ENCODE results near the gene ENO2.
A peak's percentile ranks its signal among the peaks of the same experiment; 100 is the strongest.

Gene ENO2

GRCh38 chr12:6963791-6964413 lies 49.5 kb downstream of the ENO2 start:
- DNase-seq: no peak

- DNase-seq: no peak
Observed at GRCh38 chr12:6964605-6965025, 50.2 kb downstream of the ENO2 start.

- DNase-seq: peak; percentile 65
Observed at GRCh38 chr12:6965026-6965661, 50.8 kb downstream of the ENO2 start.

- no peak for DNase-seq
Observed at GRCh38 chr12:6965714-6966113, 51.3 kb downstream of the ENO2 start.

- DNase-seq: no peak
Observed at GRCh38 chr12:6966351-6966750, 52.0 kb downstream of the ENO2 start.

GRCh38 chr12:6967651-6968100 lies 53.3 kb downstream of the ENO2 start:
- no peak for DNase-seq

GRCh38 chr12:6968426-6968825 lies 54.0 kb downstream of the ENO2 start:
- DNase-seq: no peak

- DNase-seq: no peak
Observed at GRCh38 chr12:6970096-6970527, 55.7 kb downstream of the ENO2 start.

Data from NCI-H2227 treated with DMSO at 0.1 percent for 48 hours (cell line).